ENCODE data around the gene RAVER2. TPM values are rescaled to one million over a fixed set of nuclear protein-coding genes. Genes with fewer than 3 reads are reported as not detected.

The RAVER2 gene
- polyA plus RNA-seq, 1 donor (not counting 4 experiments of a cell fraction or from before 2014, with no cell fraction given) = 9.1 TPM

DNA sequence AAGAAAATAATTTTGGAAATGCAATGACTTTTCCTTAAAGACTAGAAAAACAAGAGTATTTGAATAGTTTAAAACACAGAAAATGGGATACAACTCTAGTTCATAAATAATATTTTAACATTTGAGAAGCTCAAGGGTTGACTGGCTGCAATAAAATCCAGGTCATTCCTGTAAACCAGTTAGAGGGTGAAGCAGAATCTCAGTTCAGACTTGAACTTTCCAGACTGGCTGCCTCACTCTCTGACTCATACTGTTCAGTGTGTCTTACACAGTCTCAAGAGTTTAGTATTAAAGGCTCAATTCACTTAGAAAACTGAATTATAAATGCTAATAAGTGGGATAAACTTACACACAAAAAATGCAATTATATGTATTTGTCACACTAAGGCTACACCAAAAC lies 89.9 kb downstream of the RAVER2 start:
- FAIRE-seq = peak; percentile 67

GRCh38 chr1:64836802-64837201 lies 91.9 kb downstream of the RAVER2 start:
- dilution Hi-C loops (cut with MboI; ENCODE audit: extremely low pct_ligation_motif_present, low sequenced_read_pairs) = no loop called here
- FAIRE-seq = no peak

More for the DNA sequence above, 89.9 kb downstream of the RAVER2 start:
- Histone ChIP-seq H3K9ac (ENCODE audit: control insufficient read depth, extremely low read depth, insufficient read depth, low read length) (no peak overlapping the region), H2AFZ (ENCODE audit: control insufficient read depth, low read length) (no peak overlapping the region), H3K36me3 (ENCODE audit: control insufficient read depth in 2 of 2, extremely low read depth in 1 of 2, insufficient read depth in 2 of 2, low read length in 2 of 2) (peaks cover 23 to 27% of the 10 kb centered on the region in 2 experiments), H3K4me2 (ENCODE audit: control insufficient read depth, extremely low read depth, insufficient read depth, low read depth, low read length) (no peak overlapping the region), H3K27me3 (ENCODE audit: control insufficient read depth, extremely low read depth, insufficient read depth, low read length) (no peaks in the 10 kb centered on the region), H4K20me1 (ENCODE audit: control insufficient read depth, extremely low read depth, insufficient read depth, low read length) (no peaks in the 10 kb centered on the region), H3K4me1 (ENCODE audit: control insufficient read depth, extremely low read depth, insufficient read depth, low read length) (peaks cover 7% of the 10 kb centered on the region), H3K9me1 (ENCODE audit: control insufficient read depth, extremely low read depth, insufficient read depth, low read length) (no peaks in the 10 kb centered on the region), H3K27ac (ENCODE audit: control insufficient read depth, insufficient read depth, low read length) (no peak overlapping the region), H3K4me3 (ENCODE audit: control insufficient read depth in 2 of 3, extremely low read depth in 1 of 3, insufficient read depth in 2 of 3, low read depth in 1 of 3, low read length in 3 of 3) (no peak overlapping the region), H3K79me2 (ENCODE audit: control insufficient read depth, insufficient read depth, low read length) (no peaks in the 10 kb centered on the region), H3K9me3 (ENCODE audit: control insufficient read depth, low read depth, low read length) (no peaks in the 10 kb centered on the region)
- no peak for DNase-seq (ENCODE audit: low read depth, low spot score)
- no peak for TF ChIP-seq EZH2 (IDR thresholded peaks at IDR 0.05; ENCODE audit: low read length)
- TF ChIP-seq, protein P1, sequence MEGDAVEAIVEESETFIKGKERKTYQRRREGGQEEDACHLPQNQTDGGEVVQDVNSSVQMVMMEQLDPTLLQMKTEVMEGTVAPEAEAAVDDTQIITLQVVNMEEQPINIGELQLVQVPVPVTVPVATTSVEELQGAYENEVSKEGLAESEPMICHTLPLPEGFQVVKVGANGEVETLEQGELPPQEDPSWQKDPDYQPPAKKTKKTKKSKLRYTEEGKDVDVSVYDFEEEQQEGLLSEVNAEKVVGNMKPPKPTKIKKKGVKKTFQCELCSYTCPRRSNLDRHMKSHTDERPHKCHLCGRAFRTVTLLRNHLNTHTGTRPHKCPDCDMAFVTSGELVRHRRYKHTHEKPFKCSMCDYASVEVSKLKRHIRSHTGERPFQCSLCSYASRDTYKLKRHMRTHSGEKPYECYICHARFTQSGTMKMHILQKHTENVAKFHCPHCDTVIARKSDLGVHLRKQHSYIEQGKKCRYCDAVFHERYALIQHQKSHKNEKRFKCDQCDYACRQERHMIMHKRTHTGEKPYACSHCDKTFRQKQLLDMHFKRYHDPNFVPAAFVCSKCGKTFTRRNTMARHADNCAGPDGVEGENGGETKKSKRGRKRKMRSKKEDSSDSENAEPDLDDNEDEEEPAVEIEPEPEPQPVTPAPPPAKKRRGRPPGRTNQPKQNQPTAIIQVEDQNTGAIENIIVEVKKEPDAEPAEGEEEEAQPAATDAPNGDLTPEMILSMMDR (optimal IDR thresholded peaks at IDR 0.05 in 1 of 3, IDR thresholded peaks at IDR 0.05 in 1 of 3, conservative IDR thresholded peaks at IDR 0.05 in 1 of 3; ENCODE audit: extremely low read depth in 1 of 3, insufficient read depth in 2 of 3, low read length in 3 of 3) = no peak
- dilution Hi-C loops (cut with MboI; ENCODE audit: extremely low pct_ligation_motif_present, low sequenced_read_pairs) = no loop called here

More at GRCh38 chr1:64836802-64837201, 91.9 kb downstream of the RAVER2 start:
- H4K20me1 ChIP-seq (ENCODE audit: control insufficient read depth, extremely low read depth, insufficient read depth, low read length) = no peaks in the 10 kb centered on the region
- peaks cover 7% of the 10 kb centered on the region for H3K4me1 ChIP-seq (ENCODE audit: control insufficient read depth, extremely low read depth, insufficient read depth, low read length)
- H3K4me2 ChIP-seq (ENCODE audit: control insufficient read depth, extremely low read depth, insufficient read depth, low read depth, low read length) = no peak overlapping the region
- H3K9me1 ChIP-seq (ENCODE audit: control insufficient read depth, extremely low read depth, insufficient read depth, low read length) = no peaks in the 10 kb centered on the region
- no peaks in the 10 kb centered on the region for H3K9me3 ChIP-seq (ENCODE audit: control insufficient read depth, low read depth, low read length)
- no peak for DNase-seq (ENCODE audit: low read depth, low spot score)
- no peak overlapping the region for H3K27ac ChIP-seq (ENCODE audit: control insufficient read depth, insufficient read depth, low read length)
- no peak overlapping the region for H3K9ac ChIP-seq (ENCODE audit: control insufficient read depth, extremely low read depth, insufficient read depth, low read length)
- H3K36me3 ChIP-seq (ENCODE audit: control insufficient read depth in 2 of 2, extremely low read depth in 1 of 2, insufficient read depth in 2 of 2, low read length in 2 of 2) = peaks cover 29 to 30% of the 10 kb centered on the region in 2 experiments
- TF ChIP-seq, protein P1 (optimal IDR thresholded peaks at IDR 0.05 in 1 of 3, IDR thresholded peaks at IDR 0.05 in 1 of 3, conservative IDR thresholded peaks at IDR 0.05 in 1 of 3; ENCODE audit: extremely low read depth in 1 of 3, insufficient read depth in 2 of 3, low read length in 3 of 3) = no peak
- H2AFZ ChIP-seq (ENCODE audit: control insufficient read depth, low read length) = no peak overlapping the region
- no peak overlapping the region for H3K4me3 ChIP-seq (ENCODE audit: control insufficient read depth in 2 of 3, extremely low read depth in 1 of 3, insufficient read depth in 2 of 3, low read depth in 1 of 3, low read length in 3 of 3)
- H3K79me2 ChIP-seq (ENCODE audit: control insufficient read depth, insufficient read depth, low read length) = no peaks in the 10 kb centered on the region
- no peaks in the 10 kb centered on the region for H3K27me3 ChIP-seq (ENCODE audit: control insufficient read depth, extremely low read depth, insufficient read depth, low read length)

All from keratinocyte (primary cell).